Lung (tissue), 12 donors: Measurements from ENCODE around the gene SLC2A4. TPM values are rescaled to one million over a fixed set of nuclear protein-coding genes. Genes with fewer than 3 reads are reported as not detected.

Experiments
- ATAC-seq: fragments of 200-7000 bp; cut with Tn5 transposase; one replicate; pipeline ENCODE4 v1.9.1; 2020; ENCODE audit warnings: moderate number of reproducible peaks; ENCODE audit not compliant: insufficient read depth, low FRiP score
- DNase-seq, 3 donors: peaks; one replicate each; pipeline ENCODE4 v3.0.0-alpha.2; 2013 to 2017
- H3K27ac ChIP-seq, 2 donors: one replicate each; pipeline ENCODE4 v1.5.1; 2013; ENCODE audit warnings: mild to moderate bottlenecking in 2 of 2, moderate library complexity in 2 of 2, control low read depth in 1 of 2, inconsistent platforms in 1 of 2, low read depth in 1 of 2, low read length in 1 of 2
- H3K27me3 ChIP-seq, 3 donors: one replicate each; pipeline ENCODE4 v1.5.1; 2013; ENCODE audit warnings: low read length in 2 of 3; ENCODE audit not compliant: control insufficient read depth in 3 of 3, insufficient read depth in 3 of 3
- H3K36me3 ChIP-seq, 4 donors: one replicate each; pipeline ENCODE4 v1.5.1; 2013; ENCODE audit warnings: low read length in 4 of 4, mild to moderate bottlenecking in 1 of 4, moderate library complexity in 1 of 4; ENCODE audit not compliant: control insufficient read depth in 4 of 4, insufficient read depth in 4 of 4
- H3K4me1 ChIP-seq, 5 donors: one replicate each; pipeline ENCODE4 v1.5.1; 2013; ENCODE audit warnings: low read length in 5 of 5, mild to moderate bottlenecking in 2 of 5, moderate library complexity in 1 of 5; ENCODE audit not compliant: control insufficient read depth in 5 of 5, insufficient read depth in 5 of 5
- H3K4me3 ChIP-seq: one replicate; pipeline ENCODE4 v1.5.1; 2013; ENCODE audit warnings: mild to moderate bottlenecking, control low read depth, moderate library complexity
- H3K9ac ChIP-seq, 2 donors: one replicate each; pipeline ENCODE4 v1.5.1; 2013; ENCODE audit warnings: low read length in 2 of 2, control low read depth in 1 of 2; ENCODE audit not compliant: insufficient read depth in 1 of 2
- H3K9me3 ChIP-seq, 4 donors: one replicate each; pipeline ENCODE4 v1.5.1; 2013; ENCODE audit warnings: low read length in 3 of 4, mild to moderate bottlenecking in 1 of 4, moderate library complexity in 1 of 4; ENCODE audit not compliant: control insufficient read depth in 4 of 4, insufficient read depth in 3 of 4
- CTCF ChIP-seq: IDR thresholded peaks from 2 replicates; pipeline ENCODE4 v1.5.1; 2012; ENCODE audit warnings: mild to moderate bottlenecking; ENCODE audit errors: control extremely low read depth, extremely low read depth
- WGBS, 2 donors: extraction: QIAGEN DNeasy Blood & Tissue Kit; methylation state at CpG; one replicate each; pipeline ENCODE4 v1.1.7; 2013; 5-methylcytosine and 5-hydroxymethylcytosine counted together
- polyA plus RNA-seq, 2 donors: library from polyadenylated mRNA; stranded (reverse); fragments of 200-250 nt; gene quantifications; one replicate each; pipeline ENCODE4 v1.2.1, GENCODE V29; 2013
- total RNA-seq, 2 donors: library from RNA; depleted of rRNA in 1 of 2; stranded (reverse); fragments of >200 nt in 1 of 2; gene quantifications; one replicate each; pipeline ENCODE4 v1.2.1, GENCODE V29; 2014 to 2021
- donor health status: control.
- donor health status: control.
- donor health status: Bipolar disorder and iron deficiency.
- donor health status: healthy.
- donor health status: DM: yes; HTN: yes; CAD: no.

The SLC2A4 gene
- total and polyA plus RNA-seq, 4 donors, result 1.1 to 2.0 (median 1.2) TPM

- DNase-seq, result no peak
These were observed 42.9 kb downstream of the SLC2A4 start for GRCh38 chr17:7324438-7324779.

GRCh38 chr17:7325031-7325528 lies 43.6 kb downstream of the SLC2A4 start:
- Histone ChIP-seq H3K27me3 (no peaks in the 10 kb centered on the region), H3K4me1 (peaks cover 0 to 13% (median 2%) of the 10 kb centered on the region in 5 donors), H3K27ac (no peak overlapping the region), H3K36me3 (peaks cover 12 to 54% (median 27%) of the 10 kb centered on the region in 4 donors), H3K9ac (no peak overlapping the region), H3K4me3 (no peak overlapping the region), H3K9me3 (no peaks in the 10 kb centered on the region)
- no peak for DNase-seq
- WGBS, 2 donors, result 93 to 95% methylated on average over 16 to 19 of the region's 19 CpGs
- no peak for TF ChIP-seq CTCF
- no peak for ATAC-seq

More at GRCh38 chr17:7324438-7324779, 42.9 kb downstream of the SLC2A4 start:
- Histone ChIP-seq H3K9me3 (no peaks in the 10 kb centered on the region), H3K27me3 (no peaks in the 10 kb centered on the region), H3K27ac (no peak overlapping the region), H3K9ac (no peak overlapping the region), H3K36me3 (peaks cover 12 to 54% (median 27%) of the 10 kb centered on the region in 4 donors), H3K4me3 (no peak overlapping the region), H3K4me1 (peaks cover 0 to 13% (median 2%) of the 10 kb centered on the region in 5 donors)
- 84 to 92% methylated on average over 3 of the region's 3 CpGs for WGBS, 2 donors
- no peak for TF ChIP-seq CTCF
- ATAC-seq, result no peak

GRCh38 chr17:7326186-7326585 lies 44.7 kb downstream of the SLC2A4 start:
- Histone ChIP-seq H3K4me1 (peaks cover 0 to 18% (median 3%) of the 10 kb centered on the region in 5 donors), H3K4me3 (no peak overlapping the region), H3K9me3 (no peaks in the 10 kb centered on the region), H3K36me3 (peaks cover 7 to 44% (median 24%) of the 10 kb centered on the region in 4 donors), H3K27me3 (no peaks in the 10 kb centered on the region), H3K27ac (no peak overlapping the region), H3K9ac (no peak overlapping the region)
- TF ChIP-seq CTCF, result no peak
- no peak for ATAC-seq
- no peak for DNase-seq
- WGBS, 2 donors, result 93 to 94% methylated on average over 11 of the region's 11 CpGs

- no peak overlapping the region for H3K27ac ChIP-seq
- peaks cover 7 to 35% (median 17%) of the 10 kb centered on the region in 4 donors for H3K36me3 ChIP-seq
- peaks cover 0 to 18% (median 3%) of the 10 kb centered on the region in 5 donors for H3K4me1 ChIP-seq
- WGBS, 2 donors, result 90 to 91% methylated on average over 7 of the region's 7 CpGs
- DNase-seq, result no peak
- H3K9ac ChIP-seq, result no peak overlapping the region
- no peaks in the 10 kb centered on the region for H3K27me3 ChIP-seq
- ATAC-seq, result no peak
- H3K9me3 ChIP-seq, result no peaks in the 10 kb centered on the region
- no peak overlapping the region for H3K4me3 ChIP-seq
- TF ChIP-seq CTCF, result no peak
These were observed 45.5 kb downstream of the SLC2A4 start for GRCh38 chr17:7327056-7327455.
